K562 (cell line): ENCODE data around the gene RNF187. TPM values are rescaled to one million over a fixed set of nuclear protein-coding genes. Genes with fewer than 3 reads are reported as not detected.
A peak's percentile ranks its signal among the peaks of the same experiment; 100 is the strongest.

Experiments used
- BDP1 ChIP-seq: IDR thresholded peaks from 3 replicates; pipeline ENCODE4 v1.6.1; 2011; ENCODE audit not compliant: insufficient read length, insufficient read depth
- CBX5 ChIP-seq: IDR thresholded peaks from 2 replicates; pipeline ENCODE4 v1.6.1; 2014; ENCODE audit warnings: low read depth, borderline replicate concordance
- CGGBP1 ChIP-seq: fragments of 250-450 bp; sonication (Bioruptor Pico); IDR thresholded peaks from 2 replicates; pipeline ENCODE4 v1.9.0; 2021; ENCODE audit warnings: mild to moderate bottlenecking
- CHAMP1 ChIP-seq: fragments of 450-650 bp; IDR thresholded peaks from 2 replicates; pipeline ENCODE4 v1.6.1; 2016; ENCODE audit warnings: mild to moderate bottlenecking
- CHD2 ChIP-seq: IDR thresholded peaks from 2 replicates; pipeline ENCODE4 v1.6.1; 2011; ENCODE audit warnings: low read depth, low read length
- CREM ChIP-seq: IDR thresholded peaks from 2 replicates; pipeline ENCODE4 v1.6.1; 2014; ENCODE audit warnings: antibody characterized with exemption, low read depth
- ELF4 ChIP-seq: fragments of 450-650 bp; formaldehyde crosslinking; IDR thresholded peaks from 2 replicates; pipeline ENCODE4 v1.4.0; 2022; ENCODE audit warnings: missing genetic modification characterization
- GMEB1 ChIP-seq: fragments of 250-450 bp; sonication (Bioruptor Pico); IDR thresholded peaks from 2 replicates; pipeline ENCODE4 v1.4.0; 2020; ENCODE audit warnings: mild to moderate bottlenecking
- HBP1 ChIP-seq: fragments of 450-650 bp; formaldehyde crosslinking; IDR thresholded peaks from 2 replicates; pipeline ENCODE4 v1.4.0; 2022; ENCODE audit warnings: missing genetic modification characterization
- SMAD3 ChIP-seq: fragments of 450-650 bp; formaldehyde crosslinking; conservative IDR thresholded peaks from 2 replicates; pipeline ENCODE4 v1.4.0; 2020; ENCODE audit warnings: mild to moderate bottlenecking
- TBP ChIP-seq: optimal IDR thresholded peaks from 2 replicates; pipeline ENCODE3; 2011; ENCODE audit warnings: low read depth, low read length, improper control_type of control experiment
- ZNF589 ChIP-seq: fragments of 200-800 bp; sonication (Bioruptor generic); IDR thresholded peaks from 2 replicates; pipeline ENCODE4 v1.6.1; 2016; ENCODE audit warnings: low read depth, missing genetic modification characterization, missing compliant biosample characterization
- polyA plus RNA-seq, 8 experiments: library from polyadenylated mRNA; depleted of rRNA in 4 of 8; stranded (reverse) in 5 of 8; unstranded in 3 of 8; fragments of >200 nt; fragmentation: Nextera tagmentation in 2 of 8; fragmentation: Illumina TruSeq in 1 of 8; extraction: Ambion mirVana in 2 of 8; extraction: Trizol in 1 of 8; gene quantifications; 2 replicates each; pipeline versions ENCODE4 v1.2.1 to v1.2.3, GENCODE V29; 2011 to 2014; ENCODE audit warnings: inconsistent platforms in 1 of 8, missing spikeins in 1 of 8
- total RNA-seq, 7 experiments: library from RNA; depleted of rRNA in 6 of 7; stranded (reverse); fragments of >200 nt in 6 of 7; fragmentation: Illumina TruSeq in 2 of 7; extraction: Trizol in 2 of 7; gene quantifications; 2 replicates each; pipeline versions ENCODE4 v1.2.1 to v1.2.3, GENCODE V29; 2011 to 2021; ENCODE audit warnings: low replicate concordance in 1 of 7
- TF ChIP-seq, protein P1 (sequence below), 2 experiments: fragments of 450-650 bp; IDR thresholded peaks; 2 replicates each; pipeline ENCODE4 v1.6.1; 2018; ENCODE audit warnings: mild to moderate bottlenecking in 2 of 2, low read depth in 1 of 2; ENCODE audit not compliant: partially characterized antibody in 2 of 2
- TF ChIP-seq, protein P2 (sequence below): fragments of 200-800 bp; sonication (Bioruptor generic); IDR thresholded peaks from 2 replicates; pipeline ENCODE4 v1.6.1; 2017; ENCODE audit warnings: missing genetic modification characterization, missing compliant biosample characterization

RNF187 gene
- total and polyA plus RNA-seq, 9 of the 15 experiments (the other 6 are each of a cell fraction or from before 2014, with no cell fraction given) = 2.3 to 119 (median 41.9) TPM

- TF ChIP-seq, protein P1, sequence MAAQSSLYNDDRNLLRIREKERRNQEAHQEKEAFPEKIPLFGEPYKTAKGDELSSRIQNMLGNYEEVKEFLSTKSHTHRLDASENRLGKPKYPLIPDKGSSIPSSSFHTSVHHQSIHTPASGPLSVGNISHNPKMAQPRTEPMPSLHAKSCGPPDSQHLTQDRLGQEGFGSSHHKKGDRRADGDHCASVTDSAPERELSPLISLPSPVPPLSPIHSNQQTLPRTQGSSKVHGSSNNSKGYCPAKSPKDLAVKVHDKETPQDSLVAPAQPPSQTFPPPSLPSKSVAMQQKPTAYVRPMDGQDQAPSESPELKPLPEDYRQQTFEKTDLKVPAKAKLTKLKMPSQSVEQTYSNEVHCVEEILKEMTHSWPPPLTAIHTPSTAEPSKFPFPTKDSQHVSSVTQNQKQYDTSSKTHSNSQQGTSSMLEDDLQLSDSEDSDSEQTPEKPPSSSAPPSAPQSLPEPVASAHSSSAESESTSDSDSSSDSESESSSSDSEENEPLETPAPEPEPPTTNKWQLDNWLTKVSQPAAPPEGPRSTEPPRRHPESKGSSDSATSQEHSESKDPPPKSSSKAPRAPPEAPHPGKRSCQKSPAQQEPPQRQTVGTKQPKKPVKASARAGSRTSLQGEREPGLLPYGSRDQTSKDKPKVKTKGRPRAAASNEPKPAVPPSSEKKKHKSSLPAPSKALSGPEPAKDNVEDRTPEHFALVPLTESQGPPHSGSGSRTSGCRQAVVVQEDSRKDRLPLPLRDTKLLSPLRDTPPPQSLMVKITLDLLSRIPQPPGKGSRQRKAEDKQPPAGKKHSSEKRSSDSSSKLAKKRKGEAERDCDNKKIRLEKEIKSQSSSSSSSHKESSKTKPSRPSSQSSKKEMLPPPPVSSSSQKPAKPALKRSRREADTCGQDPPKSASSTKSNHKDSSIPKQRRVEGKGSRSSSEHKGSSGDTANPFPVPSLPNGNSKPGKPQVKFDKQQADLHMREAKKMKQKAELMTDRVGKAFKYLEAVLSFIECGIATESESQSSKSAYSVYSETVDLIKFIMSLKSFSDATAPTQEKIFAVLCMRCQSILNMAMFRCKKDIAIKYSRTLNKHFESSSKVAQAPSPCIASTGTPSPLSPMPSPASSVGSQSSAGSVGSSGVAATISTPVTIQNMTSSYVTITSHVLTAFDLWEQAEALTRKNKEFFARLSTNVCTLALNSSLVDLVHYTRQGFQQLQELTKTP (IDR thresholded peaks at IDR 0.05; ENCODE audit: low read depth in 1 of 2, partially characterized antibody in 2 of 2) = peak; percentile 42 to 83
- TF ChIP-seq CHAMP1 = peak; percentile 62; the same call in 1 of the 2 replicates
- TF ChIP-seq ELF4 = no peak
- TF ChIP-seq GMEB1 (CRISPR knock-in tag) = peak; percentile 85
- TF ChIP-seq ZNF589 = peak; percentile 58; the same call in 1 of the 2 replicates
- peak; percentile 76 for TF ChIP-seq CREM
- TF ChIP-seq SMAD3 (CRISPR knock-in tag) = 0 out of 2 replicates have a peak, but pooled peaks have one; percentile 48
- no peak for TF ChIP-seq TBP
- TF ChIP-seq CHD2 = no peak; the same call in 1 of the 2 replicates
- TF ChIP-seq, protein P2, sequence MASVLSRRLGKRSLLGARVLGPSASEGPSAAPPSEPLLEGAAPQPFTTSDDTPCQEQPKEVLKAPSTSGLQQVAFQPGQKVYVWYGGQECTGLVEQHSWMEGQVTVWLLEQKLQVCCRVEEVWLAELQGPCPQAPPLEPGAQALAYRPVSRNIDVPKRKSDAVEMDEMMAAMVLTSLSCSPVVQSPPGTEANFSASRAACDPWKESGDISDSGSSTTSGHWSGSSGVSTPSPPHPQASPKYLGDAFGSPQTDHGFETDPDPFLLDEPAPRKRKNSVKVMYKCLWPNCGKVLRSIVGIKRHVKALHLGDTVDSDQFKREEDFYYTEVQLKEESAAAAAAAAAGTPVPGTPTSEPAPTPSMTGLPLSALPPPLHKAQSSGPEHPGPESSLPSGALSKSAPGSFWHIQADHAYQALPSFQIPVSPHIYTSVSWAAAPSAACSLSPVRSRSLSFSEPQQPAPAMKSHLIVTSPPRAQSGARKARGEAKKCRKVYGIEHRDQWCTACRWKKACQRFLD (CRISPR knock-in tag) = peak; percentile 82
- TF ChIP-seq CGGBP1 (CRISPR knock-in tag) = no peak
- TF ChIP-seq HBP1 (CRISPR knock-in tag) = no peak
- TF ChIP-seq CBX5 = 0 out of 2 replicates have a peak, but pooled peaks have one; percentile 50
- TF ChIP-seq BDP1 = no peak
Measured at GRCh38 chr1:228463559-228464455, 23.4 kb upstream of the RNF187 start (continued).
